AG04449 (cell line): ENCODE measurements around the gene NDUFA13.

Experiments
- CTCF ChIA-PET: fragments of 350-600 bp; formaldehyde crosslinking; extraction: SDS; loops from one replicate; lab custom pipeline; 2021; ENCODE audit warnings: antibody characterized with exemption; lab: Yijun Ruan, JAX
- POLR2A ChIA-PET: fragments of 400-600, 350-600 bp; formaldehyde crosslinking; extraction: SDS; loops from one replicate; lab custom pipeline; 2020; ENCODE audit warnings: antibody characterized with exemption, inconsistent platforms; lab: Yijun Ruan, JAX
- DNase-seq: peaks from one replicate; pipeline ENCODE4 v3.0.0-alpha.2; 2010; ENCODE audit warnings: low read depth, low spot score
- H3K4me3 ChIP-seq: 2 replicates; pipeline ENCODE4 v1.5.1; 2011; ENCODE audit warnings: low read depth, mild to moderate bottlenecking, control low read depth, low read length
- TF ChIP-seq, protein P1 (sequence below): IDR thresholded peaks from one replicate; pipeline ENCODE4 v1.5.1; 2011; ENCODE audit warnings: mild to moderate bottlenecking, moderate library complexity, low read length, control low read depth, inconsistent platforms; ENCODE audit not compliant: insufficient read depth; ENCODE audit errors: missing control alignments

NDUFA13 gene

DNA sequence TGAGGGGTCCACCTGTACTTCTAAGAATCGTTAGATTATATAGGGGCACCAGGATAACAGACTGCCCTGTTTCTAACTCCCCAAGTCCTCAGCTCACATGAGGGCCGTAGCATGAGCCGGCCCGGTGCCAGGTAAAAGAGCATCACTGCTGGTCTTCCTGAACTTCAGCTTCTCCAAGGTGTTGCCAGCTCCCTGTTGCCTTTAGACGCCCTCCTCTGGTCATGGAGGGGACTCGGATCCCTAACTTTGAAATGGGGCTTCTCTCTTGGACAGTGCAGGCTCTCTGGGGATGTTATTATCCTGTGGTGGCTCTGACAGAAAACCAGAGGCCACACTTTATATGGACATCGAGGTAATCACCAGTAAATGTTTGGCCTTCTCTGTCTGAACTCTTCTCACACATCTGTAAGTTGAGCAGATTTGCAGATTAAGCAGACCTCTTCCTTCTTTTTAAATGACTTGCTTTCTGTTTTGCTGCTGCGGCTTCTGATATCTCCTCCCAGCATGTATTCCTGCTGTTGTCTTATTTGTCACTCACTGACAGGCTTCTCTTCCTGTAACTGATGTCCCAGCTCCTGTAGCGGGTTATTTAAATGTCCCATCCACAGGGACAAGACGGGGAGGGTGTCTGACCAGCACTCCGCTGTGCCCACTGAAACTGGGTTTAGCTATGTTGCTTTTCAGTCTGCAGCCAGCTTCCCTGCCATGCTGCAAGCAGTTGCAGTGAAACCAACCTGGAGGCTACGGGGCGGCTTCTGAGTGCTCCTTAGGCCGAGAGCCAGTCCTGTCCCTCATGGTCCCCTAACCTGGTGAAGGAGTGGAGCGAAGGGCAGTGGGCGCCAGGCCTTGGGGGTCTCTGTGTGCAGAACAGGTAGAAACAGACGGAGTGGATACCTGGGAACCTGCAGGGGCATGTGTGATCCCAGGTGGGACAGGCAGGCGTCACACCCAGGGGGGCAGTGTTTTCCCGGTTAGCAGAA is 39.9 kb upstream of the NDUFA13 start:
- no peak overlapping the region for H3K4me3 ChIP-seq
- DNase-seq: no peak
- ChIA-PET POLR2A (no interaction called here), CTCF (interaction anchor here (0.7 to 3.3 kb wide), 10 partner anchors 9 to 114 kb away, joined by 3 to 33 read pairs (median 4); no protein-coding TSS in a partner anchor)
- TF ChIP-seq, protein P1, sequence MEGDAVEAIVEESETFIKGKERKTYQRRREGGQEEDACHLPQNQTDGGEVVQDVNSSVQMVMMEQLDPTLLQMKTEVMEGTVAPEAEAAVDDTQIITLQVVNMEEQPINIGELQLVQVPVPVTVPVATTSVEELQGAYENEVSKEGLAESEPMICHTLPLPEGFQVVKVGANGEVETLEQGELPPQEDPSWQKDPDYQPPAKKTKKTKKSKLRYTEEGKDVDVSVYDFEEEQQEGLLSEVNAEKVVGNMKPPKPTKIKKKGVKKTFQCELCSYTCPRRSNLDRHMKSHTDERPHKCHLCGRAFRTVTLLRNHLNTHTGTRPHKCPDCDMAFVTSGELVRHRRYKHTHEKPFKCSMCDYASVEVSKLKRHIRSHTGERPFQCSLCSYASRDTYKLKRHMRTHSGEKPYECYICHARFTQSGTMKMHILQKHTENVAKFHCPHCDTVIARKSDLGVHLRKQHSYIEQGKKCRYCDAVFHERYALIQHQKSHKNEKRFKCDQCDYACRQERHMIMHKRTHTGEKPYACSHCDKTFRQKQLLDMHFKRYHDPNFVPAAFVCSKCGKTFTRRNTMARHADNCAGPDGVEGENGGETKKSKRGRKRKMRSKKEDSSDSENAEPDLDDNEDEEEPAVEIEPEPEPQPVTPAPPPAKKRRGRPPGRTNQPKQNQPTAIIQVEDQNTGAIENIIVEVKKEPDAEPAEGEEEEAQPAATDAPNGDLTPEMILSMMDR: peak; percentile 35

DNA sequence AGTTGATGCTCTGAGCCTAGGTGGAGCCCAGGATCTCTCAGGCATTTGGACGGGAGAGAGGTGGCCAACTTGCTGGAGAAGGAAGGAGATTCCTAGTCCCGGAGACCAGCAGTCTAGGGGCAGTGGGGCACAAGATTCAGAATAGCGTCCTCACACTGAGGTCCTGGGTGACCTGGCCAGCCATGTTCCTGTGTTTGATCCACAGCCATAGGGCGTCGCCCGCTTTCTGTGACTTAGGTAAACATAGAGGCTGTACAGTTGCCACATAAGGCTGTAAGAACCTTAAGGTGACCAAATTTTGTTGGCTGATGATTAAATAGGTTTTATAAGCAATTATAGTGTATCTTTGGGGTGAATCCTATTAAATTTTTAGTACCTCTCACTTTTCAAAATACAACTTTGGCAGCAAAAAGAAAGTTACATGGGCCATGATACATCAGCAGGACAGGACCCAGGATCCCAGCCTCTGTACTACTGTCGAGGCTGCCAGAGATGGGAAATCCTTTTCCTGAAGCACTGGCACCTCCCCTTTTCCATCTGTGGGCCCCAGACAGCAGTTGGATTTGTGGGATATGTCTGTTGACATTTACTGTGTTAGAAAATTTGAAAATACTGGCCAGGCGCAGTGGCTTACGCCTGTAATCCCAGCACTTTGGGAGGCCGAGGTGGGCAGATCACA is 38.2 kb upstream of the NDUFA13 start:
- ChIA-PET CTCF (interaction anchor here (2.7 to 3.3 kb wide), 2 partner anchors 12 to 19 kb away, joined by 9 to 33 read pairs; no protein-coding TSS in a partner anchor), POLR2A (no interaction called here)
- TF ChIP-seq, protein P1: no peak
- no peak overlapping the region for H3K4me3 ChIP-seq
- no peak for DNase-seq

DNA sequence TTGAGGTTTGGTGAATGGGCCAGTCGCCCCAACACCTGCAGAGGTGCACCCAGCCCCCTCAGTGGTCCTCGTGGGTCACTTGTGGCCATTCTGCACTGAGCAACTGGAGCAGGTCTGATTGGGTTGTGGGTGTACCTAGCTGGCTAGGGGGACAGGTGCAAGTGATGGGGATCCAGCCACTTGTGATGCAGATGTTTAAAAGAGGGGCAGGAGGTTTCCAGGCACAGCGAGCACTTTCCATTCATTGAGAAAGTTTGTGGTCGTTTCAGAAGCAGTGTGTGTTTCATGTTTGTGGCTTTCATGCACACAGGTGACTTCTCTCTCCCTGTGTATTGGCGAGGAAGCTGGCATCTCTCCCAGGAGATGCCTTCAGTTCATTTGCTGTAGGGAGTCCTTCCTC is 35.3 kb upstream of the NDUFA13 start:
- ChIA-PET POLR2A (no interaction called here), CTCF (interaction anchor here (1.3 to 3.9 kb wide), 2 partner anchors 10 to 119 kb away, joined by 3 to 31 read pairs; no protein-coding TSS in a partner anchor)
- TF ChIP-seq, protein P1: no peak
- DNase-seq: no peak
- no peak overlapping the region for H3K4me3 ChIP-seq

DNA sequence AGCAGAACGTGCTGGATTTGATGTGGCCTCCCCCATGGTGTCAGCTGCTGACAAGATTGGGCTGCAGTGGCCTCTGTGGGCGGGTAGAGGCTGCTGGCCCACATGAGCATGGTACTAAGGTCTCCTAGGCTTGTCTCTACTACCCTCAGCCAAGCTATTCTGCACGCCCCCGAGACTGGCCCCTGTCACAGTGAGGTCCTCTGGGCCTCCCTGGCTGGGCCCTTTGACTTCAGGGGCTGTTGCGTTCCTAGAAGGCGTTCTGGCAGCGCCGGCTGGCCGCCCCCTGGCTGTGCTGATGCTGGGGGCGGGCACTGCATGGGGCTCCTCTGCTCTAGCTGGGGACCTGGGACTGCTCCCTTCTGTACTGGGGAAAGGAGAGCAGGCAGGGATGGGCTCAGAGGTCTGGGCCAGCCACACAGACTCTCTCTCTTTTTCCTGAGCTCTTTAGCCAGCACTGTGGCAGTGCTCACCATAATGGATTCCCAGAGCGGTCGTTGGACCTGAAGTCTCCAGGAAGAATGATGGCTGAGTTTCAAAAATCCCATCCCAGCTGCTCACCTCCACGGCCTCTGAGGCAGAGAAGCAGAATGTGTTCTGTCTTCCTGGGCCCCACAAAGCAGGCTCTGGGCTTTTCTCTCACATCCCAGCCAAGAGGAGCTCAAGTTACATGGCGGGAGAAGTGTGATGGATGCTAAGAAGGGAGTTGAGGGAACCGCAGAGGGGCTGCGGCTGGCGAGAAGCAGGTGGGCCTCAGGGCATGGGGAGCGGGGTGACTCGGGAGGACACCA is 33.0 kb upstream of the NDUFA13 start:
- ChIA-PET CTCF (interaction anchor here (0.6 to 1.5 kb wide), 4 partner anchors 8 to 122 kb away, joined by 3 read pairs; no protein-coding TSS in a partner anchor), POLR2A (no interaction called here)
- DNase-seq: no peak

DNA sequence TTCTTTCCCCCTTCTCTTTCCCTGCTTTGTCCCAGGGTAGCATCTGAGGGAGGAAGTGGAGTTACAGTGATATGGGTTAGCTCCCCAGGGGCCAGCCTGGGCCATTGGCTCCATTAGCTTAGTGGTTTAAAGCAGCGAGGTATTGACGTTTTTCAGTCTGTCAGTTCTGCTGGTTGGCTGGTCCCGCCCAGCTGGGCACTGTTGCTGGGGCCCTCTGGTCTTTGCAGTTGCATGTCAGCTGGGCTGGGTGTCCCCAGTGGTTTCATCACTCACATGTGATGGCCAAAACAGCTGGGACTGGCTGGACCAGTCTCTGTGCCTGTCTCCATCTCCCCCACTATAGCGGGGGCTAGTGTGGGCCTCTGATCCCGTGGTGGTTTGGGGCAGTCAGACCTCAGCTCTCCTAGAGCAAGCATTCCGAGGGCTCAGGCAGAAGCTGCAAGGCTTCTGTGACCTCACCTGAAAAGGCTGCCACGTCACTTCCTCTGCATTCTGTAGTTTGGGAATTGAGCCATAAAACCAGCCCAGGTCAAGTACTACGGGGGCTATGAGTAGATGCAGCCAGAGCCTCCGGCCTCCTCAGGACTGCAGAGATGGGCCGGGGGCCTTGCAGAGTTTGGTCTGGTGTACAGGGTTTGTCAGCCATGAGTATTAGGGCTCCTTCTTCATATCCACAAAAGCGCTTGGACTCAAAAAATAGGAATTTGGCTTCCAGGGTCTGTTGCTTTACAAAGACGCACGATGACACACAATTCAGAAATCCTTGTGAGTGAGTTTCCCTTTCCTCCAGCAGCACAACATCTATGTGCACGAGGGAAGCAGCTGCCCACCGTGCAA is 30.6 kb upstream of the NDUFA13 start:
- ChIA-PET CTCF (interaction anchor here (0.9 to 10.3 kb wide), 4 partner anchors 10 to 142 kb away, joined by 3 to 392 read pairs (median 4); no protein-coding TSS in a partner anchor), POLR2A (no interaction called here)
- DNase-seq: no peak
- TF ChIP-seq, protein P1: no peak
- no peak overlapping the region for H3K4me3 ChIP-seq

More for the DNA sequence above, 33.0 kb upstream of the NDUFA13 start:
- TF ChIP-seq, protein P1: no peak
- H3K4me3 ChIP-seq: no peak overlapping the region
